Large intestine (tissue), 3 donors: ENCODE data around the gene MRPS5. TPM values are rescaled to one million over a fixed set of nuclear protein-coding genes. Genes with fewer than 3 reads are reported as not detected.

Experiments used
- DNase-seq, 2 donors: peaks; one replicate each; pipeline versions ENCODE4 v3.0.0 to v3.0.0-alpha.2; 2013
- H3K27ac ChIP-seq: one replicate; pipeline ENCODE4 v1.5.1; 2013; ENCODE audit warnings: low read length
- H3K27me3 ChIP-seq: 2 replicates; pipeline ENCODE4 v1.6.1; 2013; ENCODE audit warnings: low read length; ENCODE audit not compliant: control insufficient read depth, insufficient read depth
- H3K36me3 ChIP-seq: 2 replicates; pipeline ENCODE4 v1.6.1; 2013; ENCODE audit warnings: low read length; ENCODE audit not compliant: control insufficient read depth, insufficient read depth
- H3K4me1 ChIP-seq: one replicate; pipeline ENCODE4 v1.6.1; 2013; ENCODE audit warnings: low read length; ENCODE audit not compliant: control insufficient read depth, insufficient read depth
- H3K4me3 ChIP-seq: one replicate; pipeline ENCODE4 v1.5.1; 2013; ENCODE audit warnings: low read length
- H3K9me3 ChIP-seq: one replicate; pipeline ENCODE4 v1.6.1; 2013; ENCODE audit warnings: mild to moderate bottlenecking, low read depth, low read length, moderate library complexity; ENCODE audit not compliant: control insufficient read depth
- WGBS: methylation state at CpG from one replicate; pipeline ENCODE4 v1.1.5; 2013; ENCODE audit warnings: low lambda C conversion rate; ENCODE audit not compliant: insufficient coverage; 5-methylcytosine and 5-hydroxymethylcytosine counted together
- polyA plus RNA-seq: library from polyadenylated mRNA; unstranded; fragments of 120-200 nt; gene quantifications from one replicate; pipeline ENCODE4 v1.2.1, GENCODE V29; 2013

The MRPS5 gene
- polyA plus RNA-seq, 1 donor: 55.8 TPM

DNA sequence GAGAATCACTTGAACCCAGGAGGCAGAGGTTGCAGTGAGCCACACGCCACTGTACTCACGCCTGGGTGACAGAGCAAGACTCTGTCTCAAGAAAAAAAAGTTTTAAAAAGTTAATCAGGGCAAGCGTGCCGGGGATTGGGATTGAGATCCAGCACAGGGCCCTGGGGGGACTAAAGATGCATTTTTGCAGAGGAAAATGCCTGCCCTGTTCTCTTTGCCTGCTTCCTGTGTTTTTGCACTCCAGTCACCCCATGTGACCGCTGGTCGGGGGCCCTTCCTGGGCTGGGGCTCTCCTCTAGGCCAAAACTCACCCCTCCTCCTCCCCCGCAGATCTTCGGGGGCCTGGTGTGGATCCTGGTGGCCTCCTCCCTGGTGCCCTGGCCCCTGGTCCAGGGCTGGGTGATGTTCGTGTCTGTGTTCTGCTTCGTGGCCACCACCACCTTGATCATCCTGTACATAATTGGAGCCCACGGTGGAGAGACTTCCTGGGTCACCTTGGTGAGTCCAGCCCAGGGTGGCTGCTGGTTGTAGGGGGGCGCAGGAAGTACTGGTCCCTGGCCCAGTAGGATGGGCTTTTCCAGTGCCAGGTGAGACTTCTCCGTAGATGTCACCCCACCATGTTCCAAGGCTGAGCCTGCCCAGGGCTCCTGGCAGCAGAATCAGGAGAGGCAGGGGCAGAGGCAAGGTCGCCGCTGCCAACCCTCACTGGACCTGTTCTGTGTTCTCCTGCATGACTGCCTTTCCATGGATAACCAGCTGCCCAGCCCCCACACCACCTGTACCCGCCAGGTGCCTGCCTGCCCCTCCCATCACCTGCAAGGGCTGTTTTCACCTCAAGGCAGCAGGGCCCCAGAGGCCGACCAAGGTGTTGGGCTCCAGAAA lies 73.7 kb downstream of the MRPS5 start:
- no CpG with 5 or more reads among the region's 17 CpGs for WGBS
- no peak overlapping the region for H3K4me3 ChIP-seq
- H3K36me3 ChIP-seq: no peaks in the 10 kb centered on the region
- DNase-seq: no peak
- no peaks in the 10 kb centered on the region for H3K4me1 ChIP-seq
- H3K9me3 ChIP-seq: no peaks in the 10 kb centered on the region
- peaks cover 17% of the 10 kb centered on the region for H3K27me3 ChIP-seq
- H3K27ac ChIP-seq: no peak overlapping the region

DNA sequence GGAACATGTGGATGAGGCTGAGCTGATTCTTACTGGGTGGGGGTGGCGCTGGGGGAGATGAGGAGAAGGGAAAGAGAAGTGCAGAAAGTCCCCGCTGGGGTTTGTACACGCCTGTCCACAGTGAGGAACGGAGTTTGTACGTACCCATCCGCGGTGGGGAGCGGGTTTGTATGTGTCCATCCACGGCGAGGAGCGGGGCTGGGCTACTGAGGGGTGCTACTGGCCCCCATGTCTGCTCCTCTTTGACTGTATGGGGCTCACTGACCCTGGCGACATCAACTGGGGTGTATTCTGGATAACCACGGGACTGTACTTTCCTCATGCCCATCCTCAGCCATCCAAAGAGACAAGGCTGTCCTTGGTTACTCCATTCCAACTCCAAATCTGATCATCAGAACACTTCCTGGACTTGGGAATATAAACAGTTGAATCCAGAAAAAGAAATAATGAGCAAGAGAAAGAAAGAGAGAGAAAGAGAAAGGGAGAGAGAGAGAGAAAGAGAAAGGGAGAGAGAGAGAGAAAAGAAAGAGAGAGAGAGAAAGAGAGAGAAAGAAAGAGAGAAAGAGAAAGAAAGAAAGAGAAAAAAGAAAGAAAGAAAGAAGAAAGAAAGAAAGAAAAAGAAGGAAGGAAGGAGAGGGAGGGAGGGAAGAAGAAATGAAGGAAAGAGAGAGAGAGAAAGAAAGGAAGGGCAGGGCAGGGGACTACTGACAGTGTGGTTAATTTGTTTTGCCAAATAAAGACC lies 75.1 kb downstream of the MRPS5 start:
- Histone ChIP-seq H3K4me1 (no peaks in the 10 kb centered on the region), H3K27me3 (peaks cover 16% of the 10 kb centered on the region), H3K27ac (no peak overlapping the region), H3K4me3 (no peak overlapping the region), H3K9me3 (no peaks in the 10 kb centered on the region), H3K36me3 (no peaks in the 10 kb centered on the region)
- WGBS: 100% methylated on average over 1 of the region's 13 CpGs
- DNase-seq: no peak

DNA sequence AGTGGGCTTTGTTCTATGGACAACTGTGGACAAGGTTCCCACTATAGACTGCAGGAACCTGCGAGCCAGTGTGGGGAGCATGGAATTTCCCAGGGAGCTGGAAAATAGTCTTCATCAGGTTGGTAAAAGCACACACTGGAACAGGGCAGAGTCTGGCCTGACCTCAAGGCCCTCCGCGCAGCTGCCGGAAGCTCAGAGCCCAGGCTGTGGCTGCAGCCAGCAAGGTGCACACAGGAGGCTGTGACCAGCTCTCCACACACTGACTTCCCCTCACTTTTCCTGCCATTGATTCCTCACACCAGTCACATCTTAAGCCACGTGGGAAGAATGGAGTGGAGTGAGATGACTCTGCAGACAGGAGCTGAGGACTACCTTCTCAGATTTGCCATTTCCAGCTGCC lies 77.0 kb downstream of the MRPS5 start:
- no CpG with 5 or more reads among the region's 5 CpGs for whole genome bisulfite sequencing
- Histone ChIP-seq H3K4me3 (no peak overlapping the region), H3K27ac (no peak overlapping the region), H3K9me3 (no peaks in the 10 kb centered on the region), H3K4me1 (no peaks in the 10 kb centered on the region), H3K27me3 (peaks cover 16% of the 10 kb centered on the region), H3K36me3 (no peaks in the 10 kb centered on the region)
- no peak for DNase-seq

DNA sequence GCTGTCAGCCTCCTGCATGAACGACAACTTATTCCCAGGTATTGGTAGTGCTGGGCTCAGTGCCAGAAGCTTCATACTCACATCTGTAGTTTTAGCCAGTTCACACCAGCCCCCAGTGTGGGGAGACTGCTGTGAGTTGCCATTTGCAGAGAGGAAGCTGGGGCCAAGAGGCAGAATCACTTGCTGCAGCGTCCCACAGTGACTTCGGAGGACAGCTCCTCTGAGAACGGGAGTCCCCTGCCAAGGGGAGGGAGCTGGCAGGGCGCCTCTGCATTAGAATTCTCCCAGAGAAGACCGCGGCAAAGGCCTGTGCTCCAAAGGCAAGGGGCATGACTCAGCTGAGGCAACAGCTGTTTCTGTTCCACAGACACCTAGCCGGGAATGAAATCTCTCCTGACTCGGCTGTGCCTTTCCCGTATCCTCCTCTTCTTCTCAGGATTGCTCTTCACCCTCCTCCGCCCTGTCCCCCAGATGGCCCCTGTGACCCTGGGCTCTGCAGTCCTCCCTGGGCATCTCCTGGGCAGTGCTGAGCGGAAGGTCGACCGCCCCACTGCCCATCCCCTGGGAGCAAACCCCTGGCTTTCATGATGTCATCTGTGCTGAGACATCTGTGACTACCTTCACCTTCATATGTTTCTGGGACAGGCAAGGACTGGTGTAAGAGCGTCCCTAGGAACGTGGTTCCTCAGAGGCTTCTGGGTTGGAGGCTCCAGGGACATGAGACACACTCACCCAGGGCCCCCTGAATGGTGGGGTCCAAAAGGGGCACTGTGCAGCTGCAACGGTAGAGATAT lies 78.1 kb downstream of the MRPS5 start:
- no peaks in the 10 kb centered on the region for H3K36me3 ChIP-seq
- no peak overlapping the region for H3K4me3 ChIP-seq
- DNase-seq: no peak
- H3K4me1 ChIP-seq: no peaks in the 10 kb centered on the region
- no peaks in the 10 kb centered on the region for H3K9me3 ChIP-seq
- no CpG with 5 or more reads among the region's 17 CpGs for WGBS
- peaks cover 16% of the 10 kb centered on the region for H3K27me3 ChIP-seq
- H3K27ac ChIP-seq: no peak overlapping the region

DNA sequence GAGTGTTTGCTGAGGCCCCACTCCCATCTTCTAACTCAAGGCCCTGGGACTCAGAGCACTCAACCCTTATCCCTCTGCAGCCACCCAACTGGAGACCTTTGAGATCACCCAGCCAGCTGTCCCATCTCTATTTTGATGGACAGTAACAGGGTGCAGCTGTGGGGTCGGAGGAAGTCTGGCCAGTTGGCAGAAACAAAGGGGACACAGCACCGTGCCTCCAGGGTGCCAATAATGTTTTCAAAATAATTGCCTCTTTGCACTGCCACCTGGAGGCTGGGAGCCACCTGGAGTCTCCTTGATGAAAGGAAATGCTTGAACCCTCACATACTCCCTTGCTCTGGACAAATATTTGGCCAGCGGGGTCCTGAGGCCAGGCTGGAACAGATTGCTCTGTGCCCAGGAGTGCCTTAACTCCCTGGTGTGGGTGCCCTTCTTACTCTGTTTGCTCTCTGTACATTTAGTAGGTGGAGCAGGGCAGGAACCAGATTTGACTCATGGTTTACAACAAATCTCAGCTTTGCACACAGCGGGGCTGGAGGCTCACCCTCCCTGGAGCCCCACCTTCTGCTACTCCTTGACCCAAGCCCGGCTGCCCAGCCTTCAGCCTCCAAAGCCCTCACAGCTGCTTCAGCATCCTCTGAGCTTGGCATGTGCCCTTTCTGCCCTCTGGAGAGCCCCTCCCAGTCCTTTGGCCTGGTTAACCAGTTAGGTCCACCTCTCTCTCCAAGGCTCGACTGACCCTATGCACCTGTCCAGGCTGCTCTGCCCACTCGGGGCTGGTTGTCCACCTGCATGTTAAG lies 78.9 kb downstream of the MRPS5 start:
- no peaks in the 10 kb centered on the region for H3K4me1 ChIP-seq
- H3K36me3 ChIP-seq: no peaks in the 10 kb centered on the region
- H3K27me3 ChIP-seq: peaks cover 16% of the 10 kb centered on the region
- WGBS: no CpG with 5 or more reads among the region's 7 CpGs
- DNase-seq: no peak
- no peaks in the 10 kb centered on the region for H3K9me3 ChIP-seq
- no peak overlapping the region for H3K4me3 ChIP-seq
- no peak overlapping the region for H3K27ac ChIP-seq

DNA sequence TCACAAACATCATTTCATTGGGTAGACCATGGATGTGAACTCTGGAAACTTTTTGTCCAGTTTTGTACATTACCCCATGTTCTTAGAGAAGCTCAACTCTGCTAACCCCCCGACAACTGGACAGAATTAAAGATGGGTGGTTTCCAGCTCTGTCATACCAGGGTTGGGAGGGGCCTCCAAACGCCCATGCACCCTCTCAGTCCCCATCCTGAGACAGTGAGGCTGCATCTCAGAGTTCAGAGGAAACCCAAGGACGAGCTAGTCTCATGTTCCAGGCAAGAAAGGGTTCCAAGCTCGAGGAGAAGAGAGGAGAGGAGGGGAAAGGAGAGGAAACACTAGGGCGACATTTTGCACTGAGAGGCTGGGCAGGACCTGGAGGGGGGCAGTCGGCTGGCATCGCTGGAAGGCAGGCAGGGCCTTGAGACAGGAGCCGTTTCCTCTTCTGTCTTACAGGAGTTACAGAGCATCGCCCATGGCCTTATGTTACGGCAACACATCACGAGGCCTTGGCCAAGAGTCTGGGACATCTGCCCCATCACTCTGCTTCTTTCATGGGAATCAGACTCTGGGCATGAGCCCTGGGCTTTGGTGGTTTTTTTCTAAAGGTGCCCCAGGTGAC lies 79.7 kb downstream of the MRPS5 start:
- Histone ChIP-seq H3K36me3 (no peaks in the 10 kb centered on the region), H3K4me1 (no peaks in the 10 kb centered on the region), H3K27ac (no peak overlapping the region), H3K9me3 (no peaks in the 10 kb centered on the region), H3K27me3 (peaks cover 16% of the 10 kb centered on the region), H3K4me3 (no peak overlapping the region)
- DNase-seq: no peak
- no CpG with 5 or more reads among the region's 11 CpGs for WGBS

DNA sequence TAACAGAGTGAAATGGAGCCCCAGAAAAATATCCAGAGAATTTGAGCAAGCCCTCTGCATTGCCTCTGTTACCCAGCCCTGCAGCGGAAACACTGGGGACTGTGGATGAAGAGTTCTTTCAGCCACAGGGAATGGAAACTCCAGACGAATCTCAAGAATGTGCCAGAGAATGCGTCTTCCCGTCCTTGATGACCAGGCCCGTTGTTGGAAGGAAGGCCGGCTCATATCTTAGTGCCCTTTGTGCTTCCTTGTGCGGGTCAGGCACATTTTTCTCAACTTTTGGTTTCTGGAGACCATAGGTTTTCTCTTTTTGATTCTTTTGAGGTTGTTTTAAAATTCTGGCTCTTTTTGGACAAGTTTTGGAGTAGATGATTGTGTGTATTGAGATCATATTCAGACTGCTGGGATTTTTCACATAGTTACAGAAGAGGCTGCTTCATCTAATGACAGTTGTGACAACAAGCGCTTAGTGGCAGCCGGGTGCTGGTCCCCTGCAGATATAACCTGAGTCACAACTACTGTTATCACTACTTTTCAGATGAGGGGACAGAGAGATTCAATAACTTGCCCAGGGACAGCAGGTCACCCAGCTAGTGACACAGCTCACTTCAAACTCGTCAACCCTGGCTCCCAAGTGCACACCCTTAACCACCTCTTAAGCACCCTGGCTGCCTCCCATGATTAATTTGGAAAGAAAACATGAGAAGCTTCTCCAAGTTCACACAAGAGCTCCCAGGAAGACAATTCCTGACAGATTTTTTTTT lies 80.4 kb downstream of the MRPS5 start:
- no peaks in the 10 kb centered on the region for H3K9me3 ChIP-seq
- no peaks in the 10 kb centered on the region for H3K36me3 ChIP-seq
- no peak overlapping the region for H3K4me3 ChIP-seq
- H3K27me3 ChIP-seq: peaks cover 16% of the 10 kb centered on the region
- DNase-seq: no peak
- no peak overlapping the region for H3K27ac ChIP-seq
- no CpG with 5 or more reads among the region's 10 CpGs for WGBS
- H3K4me1 ChIP-seq: no peaks in the 10 kb centered on the region

DNA sequence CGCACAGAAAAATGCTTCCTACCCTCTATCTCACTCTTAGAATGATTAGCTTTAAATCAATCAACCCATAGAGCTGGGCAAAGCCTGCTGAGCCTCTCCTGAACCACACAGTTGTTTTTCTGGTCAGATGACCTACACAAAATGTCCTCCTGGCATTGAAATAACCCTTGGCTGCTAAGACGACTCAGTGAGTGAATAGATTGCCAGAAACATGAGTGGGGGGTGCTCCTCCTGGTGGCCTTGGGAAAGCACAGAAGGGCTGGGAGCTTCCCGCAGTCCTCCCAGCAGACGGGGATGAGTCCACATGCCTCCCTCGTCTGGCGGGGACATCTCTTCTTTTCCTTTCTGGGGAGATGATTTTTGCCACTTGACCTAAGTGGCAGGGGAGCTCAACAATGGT lies 81.2 kb downstream of the MRPS5 start:
- Histone ChIP-seq H3K27ac (no peak overlapping the region), H3K4me3 (no peak overlapping the region), H3K9me3 (no peaks in the 10 kb centered on the region), H3K4me1 (no peaks in the 10 kb centered on the region), H3K27me3 (peaks cover 16% of the 10 kb centered on the region), H3K36me3 (no peaks in the 10 kb centered on the region)
- DNase-seq: no peak
- no CpG with 5 or more reads among the region's 6 CpGs for WGBS

DNA sequence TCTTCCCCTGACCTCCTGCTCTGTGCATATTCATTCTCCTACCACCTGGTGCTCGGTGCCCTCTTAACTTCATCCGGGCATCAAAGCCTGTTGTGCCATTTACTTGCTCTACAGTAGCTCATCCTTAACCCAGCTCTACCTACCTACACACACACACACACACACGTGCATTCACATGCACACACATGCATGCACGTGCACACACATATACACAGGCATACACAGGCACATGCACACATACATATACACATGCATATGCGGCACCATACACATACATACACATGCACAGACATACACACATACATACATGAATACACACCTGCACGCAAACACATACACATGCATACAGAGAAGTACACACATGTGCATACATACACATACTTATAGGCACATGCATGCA lies 81.6 kb downstream of the MRPS5 start:
- DNase-seq: no peak
- Histone ChIP-seq H3K4me3 (no peak overlapping the region), H3K27ac (no peak overlapping the region), H3K27me3 (peaks cover 16% of the 10 kb centered on the region), H3K4me1 (no peaks in the 10 kb centered on the region), H3K9me3 (no peaks in the 10 kb centered on the region), H3K36me3 (no peaks in the 10 kb centered on the region)
- no CpG with 5 or more reads among the region's 6 CpGs for whole genome bisulfite sequencing
